GM06990 (cell line): Measurements from ENCODE around the gene PPHLN1.

Experiments used
- DNase-seq: peaks from one replicate; pipeline ENCODE4 v3.0.0-alpha.2; 2011; ENCODE audit not compliant: insufficient read length; ENCODE audit errors: extremely low read depth
- H3K27me3 ChIP-seq: replicated peaks from 2 replicates; pipeline ENCODE4 v1.6.0; 2011; ENCODE audit warnings: low read length; ENCODE audit not compliant: control insufficient read depth, insufficient read depth
- H3K36me3 ChIP-seq: 2 replicates; pipeline ENCODE4 v1.5.1; 2011; ENCODE audit warnings: low read length; ENCODE audit not compliant: control insufficient read depth, insufficient read depth
- H3K4me3 ChIP-seq: replicated peaks from 2 replicates; pipeline ENCODE4 v1.5.1; 2011; ENCODE audit warnings: low read depth, mild to moderate bottlenecking, control low read depth, low read length
- CTCF ChIP-seq: IDR thresholded peaks from 2 replicates; pipeline ENCODE4 v1.5.1; 2011; ENCODE audit warnings: low read length, control low read depth, mild to moderate bottlenecking, inconsistent platforms; ENCODE audit not compliant: insufficient read depth, poor library complexity, severe bottlenecking

PPHLN1 gene

DNA sequence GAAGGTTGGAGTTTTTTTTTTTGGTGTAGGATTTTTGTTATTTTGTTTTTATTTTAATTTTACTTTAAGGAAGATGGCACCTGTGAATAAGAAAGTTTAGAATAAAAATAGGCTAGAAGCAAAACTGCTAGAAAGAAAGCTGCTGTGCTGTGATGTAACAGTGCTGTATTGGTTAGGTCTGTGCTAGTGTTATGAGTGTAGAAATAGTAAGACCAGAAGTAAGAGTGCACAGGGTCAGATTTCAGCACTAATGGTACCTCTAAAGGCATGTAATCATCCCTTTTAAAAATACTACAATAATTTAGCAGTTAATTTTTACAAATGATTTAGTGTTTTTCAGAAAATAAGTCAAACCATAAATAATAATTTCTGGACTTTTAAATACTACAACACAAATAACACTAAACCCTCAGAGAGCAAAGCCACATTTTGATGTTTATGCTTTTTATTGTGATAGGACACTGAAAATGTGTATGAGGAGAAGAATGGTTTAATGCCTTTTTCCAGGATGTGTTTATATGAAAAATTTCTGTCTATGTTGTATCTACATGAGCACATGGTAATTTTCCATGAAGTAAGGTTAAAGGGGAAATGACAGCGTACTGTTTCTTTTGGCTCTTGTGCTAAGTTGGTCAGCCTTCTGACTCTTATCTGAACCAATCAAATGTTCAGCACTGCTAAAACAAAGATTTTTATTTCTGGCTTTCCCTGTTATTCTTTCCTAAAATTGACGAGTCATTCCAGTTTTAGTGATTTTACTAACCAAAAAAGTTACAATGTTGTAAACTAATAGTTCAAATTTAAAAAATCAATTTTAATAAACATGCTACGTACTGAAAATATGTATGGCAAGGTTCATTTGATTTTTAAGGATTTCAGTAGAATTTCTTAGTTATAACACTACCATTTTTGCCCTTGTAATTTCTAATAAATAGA lies 96.1 kb downstream of the PPHLN1 start:
- DNase-seq, result peak; percentile 39
- no peak for TF ChIP-seq CTCF
- Histone ChIP-seq H3K36me3 (no peaks in the 10 kb centered on the region), H3K27me3 (no peaks in the 10 kb centered on the region), H3K4me3 (no peak overlapping the region)

GRCh38 chr12:42422785-42423184 lies 96.8 kb downstream of the PPHLN1 start:
- no peak overlapping the region for H3K4me3 ChIP-seq
- H3K36me3 ChIP-seq, result no peaks in the 10 kb centered on the region
- no peak for TF ChIP-seq CTCF
- no peaks in the 10 kb centered on the region for H3K27me3 ChIP-seq
- DNase-seq, result no peak

GRCh38 chr12:42426746-42427145 lies 100.8 kb downstream of the PPHLN1 start:
- Histone ChIP-seq H3K4me3 (no peak overlapping the region), H3K36me3 (peaks cover 2% of the 10 kb centered on the region; the same call in 1 of the 2 replicates), H3K27me3 (no peaks in the 10 kb centered on the region)
- TF ChIP-seq CTCF, result no peak
- DNase-seq, result no peak

- TF ChIP-seq CTCF, result no peak
- no peak overlapping the region for H3K4me3 ChIP-seq
- no peak for DNase-seq
- H3K27me3 ChIP-seq, result no peaks in the 10 kb centered on the region
- peaks cover 2% of the 10 kb centered on the region; the same call in 1 of the 2 replicates for H3K36me3 ChIP-seq
These were observed 102.9 kb downstream of the PPHLN1 start for GRCh38 chr12:42428850-42429249.

- DNase-seq, result no peak
- Histone ChIP-seq H3K27me3 (no peaks in the 10 kb centered on the region), H3K36me3 (peaks cover 2% of the 10 kb centered on the region; the same call in 1 of the 2 replicates), H3K4me3 (no peak overlapping the region)
- TF ChIP-seq CTCF, result no peak
These were observed 106.7 kb downstream of the PPHLN1 start for GRCh38 chr12:42432517-42433140.
